Stimulated activated effector memory CD8-positive, alpha-beta T cell treated with anti-CD3 and anti-CD28 coated beads, Interleukin-12 subunit alpha, Interleukin-12 subunit beta, amount 100 ng/mL, for 72 hours (primary cell): Measurements from ENCODE around the gene LARGE2.
"Not testable (repeated sequence)": the region's sequence is repeated elsewhere in the genome, so short reads cannot be mapped to it uniquely, and the experiment has no call there.

Experiments used
- ATAC-seq: fragments of 150-1000 bp; cut with Tn5 transposase; 2 replicates; pipeline ENCODE4 v1.10.0; 2021
- DNase-seq, 2 donors: peaks; one replicate each; pipeline ENCODE4 v3.0.0; 2021 to 2022; ENCODE audit warnings: low spot score in 2 of 2
- H3K27ac Mint-ChIP-seq: one replicate; pipeline ENCODE4 v1.8.0; 2022; ENCODE audit warnings: mild to moderate bottlenecking, mixed read lengths
- H3K36me3 Mint-ChIP-seq: one replicate; pipeline ENCODE4 v1.8.0; 2022; ENCODE audit warnings: mild to moderate bottlenecking, mixed read lengths
- H3K4me1 Mint-ChIP-seq: one replicate; pipeline ENCODE4 v1.8.0; 2022; ENCODE audit warnings: mixed read lengths
- H3K4me3 Mint-ChIP-seq: one replicate; pipeline ENCODE4 v1.8.0; 2022; ENCODE audit warnings: mild to moderate bottlenecking, mixed read lengths
- H3K9me3 Mint-ChIP-seq: one replicate; pipeline ENCODE4 v1.8.0; 2022; ENCODE audit warnings: mixed read lengths

LARGE2 gene

GRCh38 chr11:45889966-45890365 lies 32.5 kb upstream of the LARGE2 start:
- DNase-seq (no peak), ATAC-seq (no peak)
- Mint-ChIP-seq H3K9me3 (no peaks in the 10 kb centered on the region), H3K4me1 (peaks cover 5% of the 10 kb centered on the region), H3K4me3 (no peak overlapping the region), H3K27ac (peak overlapping the region; percentile 50), H3K36me3 (peaks cover 2% of the 10 kb centered on the region)

GRCh38 chr11:45890886-45891550 lies 31.4 kb upstream of the LARGE2 start:
- Mint-ChIP-seq H3K4me1 (no peaks in the 10 kb centered on the region), H3K9me3 (no peaks in the 10 kb centered on the region), H3K36me3 (no peaks in the 10 kb centered on the region), H3K4me3 (no peak overlapping the region), H3K27ac (no peak overlapping the region)
- no peak for DNase-seq
- ATAC-seq = no peak

GRCh38 chr11:45892856-45893255 lies 29.6 kb upstream of the LARGE2 start:
- Mint-ChIP-seq H3K9me3 (no peaks in the 10 kb centered on the region), H3K4me1 (no peaks in the 10 kb centered on the region), H3K27ac (no peak overlapping the region), H3K4me3 (no peak overlapping the region), H3K36me3 (no peaks in the 10 kb centered on the region)
- ATAC-seq (no peak), DNase-seq (no peak)

GRCh38 chr11:45894555-45895247 lies 27.8 kb upstream of the LARGE2 start:
- ATAC-seq (no peak), DNase-seq (no peak)
- Mint-ChIP-seq H3K4me1 (no peaks in the 10 kb centered on the region), H3K36me3 (no peaks in the 10 kb centered on the region), H3K4me3 (no peak overlapping the region), H3K9me3 (no peaks in the 10 kb centered on the region), H3K27ac (no peak overlapping the region)

GRCh38 chr11:45895553-45896259 lies 26.8 kb upstream of the LARGE2 start:
- DNase-seq = no peak
- Mint-ChIP-seq H3K4me3 (no peak overlapping the region), H3K36me3 (no peaks in the 10 kb centered on the region), H3K4me1 (peaks cover 4% of the 10 kb centered on the region), H3K27ac (no peak overlapping the region), H3K9me3 (no peaks in the 10 kb centered on the region)
- ATAC-seq = no peak

GRCh38 chr11:45896422-45896984 lies 26.0 kb upstream of the LARGE2 start:
- DNase-seq (no peak), ATAC-seq (no peak)
- no peak overlapping the region for H3K27ac Mint-ChIP-seq
- H3K4me1 Mint-ChIP-seq = peaks cover 7% of the 10 kb centered on the region
- H3K36me3 Mint-ChIP-seq = no peaks in the 10 kb centered on the region
- H3K4me3 Mint-ChIP-seq = no peak overlapping the region
- no peaks in the 10 kb centered on the region for H3K9me3 Mint-ChIP-seq

- no peak overlapping the region for H3K27ac Mint-ChIP-seq
- H3K4me1 Mint-ChIP-seq = peaks cover 7% of the 10 kb centered on the region
- H3K36me3 Mint-ChIP-seq = no peaks in the 10 kb centered on the region
- DNase-seq (no peak), ATAC-seq (no peak)
- no peaks in the 10 kb centered on the region for H3K9me3 Mint-ChIP-seq
- peak overlapping the region; percentile 14 for H3K4me3 Mint-ChIP-seq
Observed at GRCh38 chr11:45897556-45897955, 24.9 kb upstream of the LARGE2 start.

- peak overlapping the region; percentile 68 for H3K27ac Mint-ChIP-seq
Observed at GRCh38 chr11:45899086-45899447, 23.4 kb upstream of the LARGE2 start.

GRCh38 chr11:45899448-45900174 lies 22.8 kb upstream of the LARGE2 start:
- Mint-ChIP-seq H3K36me3 (no peaks in the 10 kb centered on the region), H3K4me3 (peak overlapping the region; percentile 58), H3K9me3 (no peaks in the 10 kb centered on the region), H3K27ac (peak overlapping the region; percentile 68), H3K4me1 (peaks cover 7% of the 10 kb centered on the region)
- DNase-seq = peak; percentile 57 to 87
- ATAC-seq = peak; percentile 86

More at GRCh38 chr11:45899086-45899447, 23.4 kb upstream of the LARGE2 start:
- no peak for ATAC-seq
- Mint-ChIP-seq H3K4me1 (peaks cover 7% of the 10 kb centered on the region), H3K36me3 (no peaks in the 10 kb centered on the region), H3K4me3 (peak overlapping the region; percentile 58), H3K9me3 (no peaks in the 10 kb centered on the region)
- DNase-seq = no peak

GRCh38 chr11:45900175-45900800 lies 22.2 kb upstream of the LARGE2 start:
- peak overlapping the region; percentile 17 for H3K27ac Mint-ChIP-seq

GRCh38 chr11:45900916-45901617 lies 21.4 kb upstream of the LARGE2 start:
- Mint-ChIP-seq H3K4me1 (peaks cover 10% of the 10 kb centered on the region), H3K27ac (peak overlapping the region; percentile 17), H3K36me3 (no peaks in the 10 kb centered on the region), H3K9me3 (no peaks in the 10 kb centered on the region), H3K4me3 (peak overlapping the region; percentile 58)
- no peak for DNase-seq
- ATAC-seq = no peak

More at GRCh38 chr11:45900175-45900800, 22.2 kb upstream of the LARGE2 start:
- H3K4me1 Mint-ChIP-seq, H3K9me3 Mint-ChIP-seq, DNase-seq, ATAC-seq, H3K36me3 Mint-ChIP-seq: not testable (repeated sequence)
- H3K4me3 Mint-ChIP-seq = peak overlapping the region; percentile 58

- no peak overlapping the region for H3K4me3 Mint-ChIP-seq
- DNase-seq = no peak
- no peaks in the 10 kb centered on the region for H3K9me3 Mint-ChIP-seq
- H3K4me1 Mint-ChIP-seq = peaks cover 15% of the 10 kb centered on the region
- no peak for ATAC-seq
- no peak overlapping the region for H3K27ac Mint-ChIP-seq
- peaks cover 5% of the 10 kb centered on the region for H3K36me3 Mint-ChIP-seq
Observed at GRCh38 chr11:45901626-45902025, 20.8 kb upstream of the LARGE2 start.

GRCh38 chr11:45902452-45903380 lies 19.7 kb upstream of the LARGE2 start:
- no peaks in the 10 kb centered on the region for H3K9me3 Mint-ChIP-seq
- H3K4me1 Mint-ChIP-seq = peaks cover 16% of the 10 kb centered on the region
- no peak overlapping the region for H3K4me3 Mint-ChIP-seq
- DNase-seq (no peak), ATAC-seq (no peak)
- peaks cover 6% of the 10 kb centered on the region for H3K36me3 Mint-ChIP-seq
- no peak overlapping the region for H3K27ac Mint-ChIP-seq
